ENCODE measurements around the gene XPR1.

Gene XPR1

GRCh38 chr1:180911640-180912191 lies 279.9 kb downstream of the XPR1 start:
- DNase-seq, result no peak
- Histone ChIP-seq H3K27ac (no peak overlapping the region), H3K27me3 (ENCODE audit: insufficient read depth, low read depth, severe bottlenecking) (no peaks in the 10 kb centered on the region), H3K36me3 (no peaks in the 10 kb centered on the region), H3K9me3 (ENCODE audit: severe bottlenecking) (no peaks in the 10 kb centered on the region), H3K4me3 (ENCODE audit: low read depth, low read length) (no peak overlapping the region)
- no peak for TF ChIP-seq CTCF (IDR thresholded peaks at IDR 0.05; ENCODE audit: low read depth, low read length)

DNA sequence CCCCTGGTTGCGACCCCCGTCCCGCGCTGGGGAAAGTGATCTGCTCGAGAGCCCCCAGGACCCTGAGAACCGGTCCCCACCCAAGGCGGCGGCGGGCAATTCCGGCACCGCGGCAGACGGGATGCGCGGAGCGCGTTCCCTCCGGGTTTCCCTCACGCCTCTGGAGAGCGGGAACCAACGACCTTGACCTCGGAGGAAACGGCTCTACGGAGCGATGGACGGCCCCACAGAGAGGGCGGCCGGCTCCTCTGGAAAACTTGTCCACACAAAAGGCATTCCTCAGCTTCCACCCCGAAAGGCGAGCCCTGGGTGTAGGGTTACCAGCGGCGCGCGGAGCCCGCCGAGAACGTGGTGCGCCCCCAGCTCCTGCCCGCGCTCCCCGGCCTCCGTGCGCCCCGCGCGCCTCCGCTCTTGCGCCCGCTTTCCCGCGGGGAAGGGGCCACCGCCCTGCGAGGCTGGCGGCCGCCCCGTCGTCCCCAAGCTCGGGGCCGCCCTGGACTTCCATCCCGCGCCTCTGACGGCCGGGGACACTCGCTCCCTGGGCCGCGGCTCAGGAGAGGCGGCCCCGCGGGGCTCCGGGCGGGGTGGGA lies 280.5 kb downstream of the XPR1 start:
- no peak overlapping the region for H3K4me3 ChIP-seq (ENCODE audit: low read depth, low read length)
- TF ChIP-seq CTCF (IDR thresholded peaks at IDR 0.05; ENCODE audit: low read depth, low read length), result no peak
- H3K9me3 ChIP-seq (ENCODE audit: severe bottlenecking), result no peaks in the 10 kb centered on the region
- no peaks in the 10 kb centered on the region for H3K36me3 ChIP-seq
- DNase-seq, result no peak
- H3K27me3 ChIP-seq (ENCODE audit: insufficient read depth, low read depth, severe bottlenecking), result no peaks in the 10 kb centered on the region
- no peak overlapping the region for H3K27ac ChIP-seq

DNA sequence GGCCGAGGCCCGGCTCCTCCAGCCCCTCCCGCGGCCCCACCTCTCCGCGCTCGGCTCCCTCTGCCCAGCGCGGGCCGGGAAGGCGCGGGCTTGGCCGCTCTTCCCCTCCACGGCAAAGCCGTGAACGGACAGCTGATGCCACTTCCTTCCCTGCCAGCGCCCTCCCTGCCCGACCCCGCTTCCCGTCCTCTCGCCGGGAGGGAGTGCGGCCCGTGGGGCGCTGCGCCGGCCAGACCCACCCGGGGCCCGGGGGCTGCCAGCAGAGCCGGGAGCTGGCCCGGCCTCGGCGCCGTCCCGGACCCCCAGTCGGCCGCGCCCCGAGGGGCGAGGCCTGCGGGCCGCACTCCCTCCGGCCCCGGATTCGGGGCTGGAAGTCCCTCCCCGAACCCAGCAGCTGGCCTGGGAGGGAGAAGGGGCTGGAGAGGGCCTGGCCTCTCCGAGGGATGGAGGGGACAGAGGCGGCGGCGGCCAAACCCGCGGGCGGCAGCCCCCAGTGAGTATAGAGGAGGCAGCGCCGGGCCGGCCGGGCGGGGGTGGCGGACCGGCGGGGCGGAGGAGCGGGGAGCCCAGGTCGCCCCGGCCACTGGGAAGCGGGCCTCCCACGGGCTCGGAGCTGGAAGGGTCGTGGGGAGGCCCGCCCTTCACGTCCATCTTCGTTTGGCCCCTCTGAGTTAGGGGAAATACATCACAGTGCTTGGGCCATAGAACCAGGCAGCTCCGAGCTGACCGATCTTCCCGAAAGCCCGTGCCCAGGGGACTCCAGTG lies 281.2 kb downstream of the XPR1 start, which contains the start of gene KIAA1614:
KIAA1614 (plus strand) TSS at position 97 of the 765 bp plus-strand sequence; CDS start at position 444, 347 bp downstream.
- H3K27ac ChIP-seq, result no peak within 1 kb of the TSS
- no peak for DNase-seq
- no peak within 1 kb of the TSS for H3K4me3 ChIP-seq (ENCODE audit: low read depth, low read length)
- H3K36me3 ChIP-seq, result no peaks in the 10 kb centered on the region
- no peaks in the 10 kb centered on the region for H3K9me3 ChIP-seq (ENCODE audit: severe bottlenecking)
- H3K27me3 ChIP-seq (ENCODE audit: insufficient read depth, low read depth, severe bottlenecking), result no peaks in the 10 kb centered on the region
- TF ChIP-seq CTCF (IDR thresholded peaks at IDR 0.05; ENCODE audit: low read depth, low read length), result no peak

DNA sequence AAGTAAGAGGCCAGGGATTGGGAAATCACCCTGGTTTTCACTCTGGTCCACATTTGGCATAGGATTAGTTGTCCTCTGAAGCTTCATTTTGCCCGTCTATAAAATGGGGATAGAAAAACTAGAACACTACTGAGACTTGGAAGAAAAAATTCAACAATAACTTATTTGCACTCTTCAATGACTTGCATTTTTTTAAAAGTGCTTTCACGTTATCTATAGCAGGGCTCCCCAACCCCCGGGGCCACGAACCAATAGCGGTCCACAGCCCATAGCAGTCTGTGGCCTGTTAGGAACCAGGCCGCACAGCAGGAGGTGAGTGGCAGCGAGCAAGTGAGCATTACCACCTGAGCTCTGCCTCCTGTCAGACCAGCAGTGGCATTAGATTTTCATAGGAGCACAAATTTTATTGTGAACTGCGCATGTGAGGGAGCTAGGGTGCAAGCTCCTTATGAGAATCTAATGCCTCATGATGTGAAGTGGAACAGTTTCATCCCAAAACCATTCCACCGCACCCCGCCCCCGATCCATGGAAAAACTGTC lies 283.7 kb downstream of the XPR1 start:
- no peak overlapping the region for H3K27ac ChIP-seq
- no peak overlapping the region for H3K4me3 ChIP-seq (ENCODE audit: low read depth, low read length)
- TF ChIP-seq CTCF (IDR thresholded peaks at IDR 0.05; ENCODE audit: low read depth, low read length), result no peak
- H3K9me3 ChIP-seq (ENCODE audit: severe bottlenecking), result no peaks in the 10 kb centered on the region
- no peaks in the 10 kb centered on the region for H3K36me3 ChIP-seq
- H3K27me3 ChIP-seq (ENCODE audit: insufficient read depth, low read depth, severe bottlenecking), result no peaks in the 10 kb centered on the region
- no peak for DNase-seq

GRCh38 chr1:180916012-180916770 lies 284.4 kb downstream of the XPR1 start:
- no peak overlapping the region for H3K4me3 ChIP-seq (ENCODE audit: low read depth, low read length)
- no peak for TF ChIP-seq CTCF (IDR thresholded peaks at IDR 0.05; ENCODE audit: low read depth, low read length)
- no peaks in the 10 kb centered on the region for H3K27me3 ChIP-seq (ENCODE audit: insufficient read depth, low read depth, severe bottlenecking)
- H3K9me3 ChIP-seq (ENCODE audit: severe bottlenecking), result no peaks in the 10 kb centered on the region
- H3K27ac ChIP-seq, result no peak overlapping the region
- H3K36me3 ChIP-seq, result no peaks in the 10 kb centered on the region
- no peak for DNase-seq
